ENCODE measurements around the gene PLEKHF1. TPM values are rescaled to one million over a fixed set of nuclear protein-coding genes. Genes with fewer than 3 reads are reported as not detected.

Gene PLEKHF1
- total RNA-seq, 4 donors from 2014 or later, result 8.2 to 16.5 (median 9.0) TPM

GRCh38 chr19:29631450-29631849 is 33.8 kb upstream of the PLEKHF1 start:
- H3K36me3 ChIP-seq, result no peaks in the 10 kb centered on the region
- TF ChIP-seq, protein P1, sequence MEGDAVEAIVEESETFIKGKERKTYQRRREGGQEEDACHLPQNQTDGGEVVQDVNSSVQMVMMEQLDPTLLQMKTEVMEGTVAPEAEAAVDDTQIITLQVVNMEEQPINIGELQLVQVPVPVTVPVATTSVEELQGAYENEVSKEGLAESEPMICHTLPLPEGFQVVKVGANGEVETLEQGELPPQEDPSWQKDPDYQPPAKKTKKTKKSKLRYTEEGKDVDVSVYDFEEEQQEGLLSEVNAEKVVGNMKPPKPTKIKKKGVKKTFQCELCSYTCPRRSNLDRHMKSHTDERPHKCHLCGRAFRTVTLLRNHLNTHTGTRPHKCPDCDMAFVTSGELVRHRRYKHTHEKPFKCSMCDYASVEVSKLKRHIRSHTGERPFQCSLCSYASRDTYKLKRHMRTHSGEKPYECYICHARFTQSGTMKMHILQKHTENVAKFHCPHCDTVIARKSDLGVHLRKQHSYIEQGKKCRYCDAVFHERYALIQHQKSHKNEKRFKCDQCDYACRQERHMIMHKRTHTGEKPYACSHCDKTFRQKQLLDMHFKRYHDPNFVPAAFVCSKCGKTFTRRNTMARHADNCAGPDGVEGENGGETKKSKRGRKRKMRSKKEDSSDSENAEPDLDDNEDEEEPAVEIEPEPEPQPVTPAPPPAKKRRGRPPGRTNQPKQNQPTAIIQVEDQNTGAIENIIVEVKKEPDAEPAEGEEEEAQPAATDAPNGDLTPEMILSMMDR (IDR thresholded peaks at IDR 0.05), result no peak
- no peak for TF ChIP-seq POLR2A (IDR thresholded peaks at IDR 0.05)
- H3K9me3 ChIP-seq, result no peaks in the 10 kb centered on the region
- H3K27me3 ChIP-seq, result no peaks in the 10 kb centered on the region
- H3K27ac ChIP-seq, result no peak overlapping the region
- no peaks in the 10 kb centered on the region for H3K4me1 ChIP-seq
- DNase-seq, result peak in 1 of 3 donors; percentile 9
- H3K4me3 ChIP-seq, result no peak overlapping the region

DNA sequence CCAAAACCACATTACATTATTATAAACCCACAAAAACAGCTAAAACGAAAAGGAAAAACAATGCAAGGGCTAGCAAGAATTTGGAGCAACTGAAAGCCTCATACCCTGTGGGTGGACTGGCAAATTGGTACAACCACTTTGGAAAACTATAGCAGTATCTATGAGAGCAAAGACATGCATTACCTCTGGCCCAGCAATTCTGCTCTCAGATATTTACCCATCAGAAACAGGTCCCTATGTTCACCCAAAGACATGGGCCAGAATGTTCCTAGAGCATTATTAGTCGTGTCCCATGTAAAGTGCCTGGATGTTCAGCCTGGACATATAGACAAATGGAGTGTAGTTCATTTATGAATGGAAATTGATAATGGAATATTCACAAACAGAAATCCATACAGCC is 31.3 kb upstream of the PLEKHF1 start:
- no peaks in the 10 kb centered on the region for H3K9me3 ChIP-seq
- TF ChIP-seq POLR2A (IDR thresholded peaks at IDR 0.05), result no peak
- TF ChIP-seq, protein P1 (IDR thresholded peaks at IDR 0.05), result no peak
- no peaks in the 10 kb centered on the region for H3K27me3 ChIP-seq
- DNase-seq, result no peak
- H3K4me1 ChIP-seq, result no peaks in the 10 kb centered on the region
- no peak overlapping the region for H3K4me3 ChIP-seq
- no peaks in the 10 kb centered on the region for H3K36me3 ChIP-seq
- H3K27ac ChIP-seq, result no peak overlapping the region

- TF ChIP-seq, protein P1 (IDR thresholded peaks at IDR 0.05), result no peak
- no peak for TF ChIP-seq POLR2A (IDR thresholded peaks at IDR 0.05)
- no peaks in the 10 kb centered on the region for H3K27me3 ChIP-seq
- H3K4me3 ChIP-seq, result no peak overlapping the region
- DNase-seq, result no peak
- H3K9me3 ChIP-seq, result no peaks in the 10 kb centered on the region
- H3K4me1 ChIP-seq, result no peaks in the 10 kb centered on the region
- no peaks in the 10 kb centered on the region for H3K36me3 ChIP-seq
- no peak overlapping the region for H3K27ac ChIP-seq
Observed at GRCh38 chr19:29634423-29635130, 30.7 kb upstream of the PLEKHF1 start.

GRCh38 chr19:29635963-29636362 is 29.3 kb upstream of the PLEKHF1 start:
- Histone ChIP-seq H3K27me3 (no peaks in the 10 kb centered on the region), H3K27ac (no peak overlapping the region), H3K9me3 (no peaks in the 10 kb centered on the region), H3K36me3 (no peaks in the 10 kb centered on the region), H3K4me1 (no peaks in the 10 kb centered on the region), H3K4me3 (no peak overlapping the region)
- TF ChIP-seq, protein P1 (IDR thresholded peaks at IDR 0.05), result no peak
- no peak for TF ChIP-seq POLR2A (IDR thresholded peaks at IDR 0.05)
- DNase-seq, result no peak

DNA sequence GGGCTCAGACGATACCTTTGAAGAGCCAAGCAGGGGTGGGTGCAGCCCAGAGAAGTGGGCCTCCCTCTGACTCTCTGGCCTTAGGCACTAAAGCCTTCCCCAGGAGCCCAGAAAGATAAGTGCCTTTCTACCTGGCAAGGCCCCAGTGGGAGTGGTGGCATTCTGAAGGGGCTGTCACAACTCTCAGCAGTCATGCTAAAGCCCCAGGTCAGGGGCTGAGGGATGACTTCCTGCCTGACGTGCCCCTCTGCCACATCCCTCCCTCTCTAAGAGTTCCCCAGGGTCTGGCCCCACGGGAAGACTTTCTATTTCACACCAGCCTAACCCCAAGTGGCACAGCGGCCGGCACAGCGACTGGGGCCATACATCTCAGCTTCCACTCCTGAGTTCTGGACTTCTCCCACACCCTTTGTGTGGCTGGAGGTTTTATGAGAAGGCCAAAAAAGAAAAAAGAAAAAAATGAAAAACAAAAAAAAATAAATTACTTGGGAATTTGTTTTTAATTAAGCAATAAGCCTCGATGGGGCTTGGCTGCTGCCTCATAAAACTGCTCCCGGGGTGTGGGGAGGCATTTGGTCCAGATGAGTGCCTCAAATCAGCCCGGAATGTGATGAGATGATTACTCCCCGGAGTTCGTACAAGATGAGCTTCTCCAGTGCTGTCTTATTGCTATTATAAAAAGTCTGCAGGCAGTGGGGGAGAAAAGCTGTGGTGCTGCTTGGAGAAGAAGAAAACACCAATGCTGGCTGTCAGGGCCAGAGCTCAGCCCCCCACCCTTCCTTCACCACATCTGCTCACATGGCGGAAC is 28.5 kb upstream of the PLEKHF1 start:
- TF ChIP-seq POLR2A (IDR thresholded peaks at IDR 0.05), result no peak
- TF ChIP-seq, protein P1 (IDR thresholded peaks at IDR 0.05), result no peak

More for the DNA sequence above, 28.5 kb upstream of the PLEKHF1 start:
- no peaks in the 10 kb centered on the region for H3K9me3 ChIP-seq
- no peaks in the 10 kb centered on the region for H3K4me1 ChIP-seq
- H3K4me3 ChIP-seq, result no peak overlapping the region
- no peaks in the 10 kb centered on the region for H3K27me3 ChIP-seq
- no peaks in the 10 kb centered on the region for H3K36me3 ChIP-seq
- no peak overlapping the region for H3K27ac ChIP-seq
- no peak for DNase-seq
